ENCODE measurements around the gene IQGAP2.

The IQGAP2 gene

GRCh38 chr5:76617229-76617628 lies 214.1 kb downstream of the IQGAP2 start:
- H2AFZ ChIP-seq, result no peak overlapping the region
- no peaks in the 10 kb centered on the region for H3K27me3 ChIP-seq (ENCODE audit: control insufficient read depth, insufficient read depth, low read length)
- H3K4me3 ChIP-seq (ENCODE audit: low read depth, low read length), result no peak overlapping the region
- H3K79me2 ChIP-seq, result no peaks in the 10 kb centered on the region
- H3K9me3 ChIP-seq (ENCODE audit: control insufficient read depth, low read length), result no peaks in the 10 kb centered on the region
- H3K27ac ChIP-seq, result no peak overlapping the region
- H3K4me2 ChIP-seq (ENCODE audit: low read length), result no peak overlapping the region
- no peak overlapping the region for H3K9ac ChIP-seq
- H3K4me1 ChIP-seq, result no peaks in the 10 kb centered on the region
- no peaks in the 10 kb centered on the region for H3K36me3 ChIP-seq (ENCODE audit: control insufficient read depth, insufficient read depth, low read length)
- TF ChIP-seq CTCF (IDR thresholded peaks at IDR 0.05), result no peak

GRCh38 chr5:76617675-76618074 lies 214.6 kb downstream of the IQGAP2 start:
- Histone ChIP-seq H3K79me2 (no peaks in the 10 kb centered on the region), H2AFZ (no peak overlapping the region), H3K4me2 (ENCODE audit: low read length) (no peak overlapping the region), H3K27me3 (ENCODE audit: control insufficient read depth, insufficient read depth, low read length) (no peaks in the 10 kb centered on the region), H3K36me3 (ENCODE audit: control insufficient read depth, insufficient read depth, low read length) (no peaks in the 10 kb centered on the region), H3K4me1 (no peaks in the 10 kb centered on the region), H3K27ac (no peak overlapping the region), H3K9me3 (ENCODE audit: control insufficient read depth, low read length) (no peaks in the 10 kb centered on the region), H3K4me3 (ENCODE audit: low read depth, low read length) (no peak overlapping the region), H3K9ac (no peak overlapping the region)
- TF ChIP-seq CTCF (IDR thresholded peaks at IDR 0.05), result no peak

DNA sequence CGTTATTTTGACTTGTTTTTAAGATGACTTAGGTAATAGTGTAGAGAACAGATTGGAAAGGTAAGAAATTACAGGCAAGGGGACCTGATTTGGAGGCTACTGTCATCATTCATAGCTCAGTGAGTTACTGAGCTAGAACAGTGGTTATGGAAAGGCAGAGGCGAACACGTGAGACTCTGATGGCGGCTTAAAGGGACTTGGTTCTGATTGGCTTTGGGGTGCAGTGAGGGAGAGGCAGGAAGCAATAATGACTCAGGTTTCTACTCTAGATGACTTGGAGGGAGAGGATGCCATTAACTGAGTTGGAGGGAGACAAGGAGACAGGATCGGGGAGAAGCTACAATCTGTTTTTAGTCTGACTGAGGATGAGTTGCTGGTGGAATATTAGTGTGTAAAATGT lies 217.1 kb downstream of the IQGAP2 start:
- Histone ChIP-seq H3K27ac (no peak overlapping the region), H3K9ac (no peak overlapping the region), H3K27me3 (ENCODE audit: control insufficient read depth, insufficient read depth, low read length) (no peaks in the 10 kb centered on the region), H3K4me3 (ENCODE audit: low read depth, low read length) (no peak overlapping the region), H3K36me3 (ENCODE audit: control insufficient read depth, insufficient read depth, low read length) (no peaks in the 10 kb centered on the region), H2AFZ (no peak overlapping the region), H3K79me2 (no peaks in the 10 kb centered on the region), H3K9me3 (ENCODE audit: control insufficient read depth, low read length) (no peaks in the 10 kb centered on the region), H3K4me2 (ENCODE audit: low read length) (no peak overlapping the region), H3K4me1 (no peaks in the 10 kb centered on the region)
- no peak for TF ChIP-seq CTCF (IDR thresholded peaks at IDR 0.05)

GRCh38 chr5:76622076-76622475 lies 219.0 kb downstream of the IQGAP2 start:
- no peaks in the 10 kb centered on the region for H3K79me2 ChIP-seq
- no peak overlapping the region for H3K27ac ChIP-seq
- no peaks in the 10 kb centered on the region for H3K4me1 ChIP-seq
- H3K4me2 ChIP-seq (ENCODE audit: low read length), result no peak overlapping the region
- H3K36me3 ChIP-seq (ENCODE audit: control insufficient read depth, insufficient read depth, low read length), result no peaks in the 10 kb centered on the region
- no peak overlapping the region for H3K4me3 ChIP-seq (ENCODE audit: low read depth, low read length)
- H3K9me3 ChIP-seq (ENCODE audit: control insufficient read depth, low read length), result no peaks in the 10 kb centered on the region
- H2AFZ ChIP-seq, result no peak overlapping the region
- no peak overlapping the region for H3K9ac ChIP-seq
- H3K27me3 ChIP-seq (ENCODE audit: control insufficient read depth, insufficient read depth, low read length), result no peaks in the 10 kb centered on the region
- TF ChIP-seq CTCF (IDR thresholded peaks at IDR 0.05), result no peak

GRCh38 chr5:76622973-76623596 lies 220.0 kb downstream of the IQGAP2 start, which contains the start of gene F2RL2:
F2RL2 (minus strand) TSS chr5:76623403; CDS start chr5:76623230, 173 bp downstream.
- Histone ChIP-seq H3K9me3 (ENCODE audit: control insufficient read depth, low read length) (no peaks in the 10 kb centered on the region), H3K27me3 (ENCODE audit: control insufficient read depth, insufficient read depth, low read length) (no peaks in the 10 kb centered on the region), H3K9ac (no peak within 1 kb of the TSS), H3K27ac (no peak within 1 kb of the TSS), H3K4me1 (no peaks in the 10 kb centered on the region), H2AFZ (no peak within 1 kb of the TSS), H3K4me3 (ENCODE audit: low read depth, low read length) (no peak within 1 kb of the TSS), H3K4me2 (ENCODE audit: low read length) (no peak within 1 kb of the TSS), H3K36me3 (ENCODE audit: control insufficient read depth, insufficient read depth, low read length) (no peaks in the 10 kb centered on the region), H3K79me2 (no peaks in the 10 kb centered on the region)
- no peak for TF ChIP-seq CTCF (IDR thresholded peaks at IDR 0.05)
